ENCODE data around the gene DDAH1.

DDAH1 gene

GRCh38 chr1:85320371-85321131 is 144.4 kb downstream of the DDAH1 start:
- DNase-seq (ENCODE audit: low read depth): peak; percentile 71
- no peak for TF ChIP-seq CTCF (IDR thresholded peaks at IDR 0.05; ENCODE audit: insufficient read depth, low read depth, low read length, missing control alignments)
- H3K4me3 ChIP-seq (ENCODE audit: low read length): no peak overlapping the region

- no peak overlapping the region for H3K4me3 ChIP-seq (ENCODE audit: low read length)
- peak; percentile 75 for DNase-seq (ENCODE audit: low read depth)
- no peak for TF ChIP-seq CTCF (IDR thresholded peaks at IDR 0.05; ENCODE audit: insufficient read depth, low read depth, low read length, missing control alignments)
These were observed 145.0 kb downstream of the DDAH1 start for GRCh38 chr1:85319931-85320330.

- TF ChIP-seq CTCF (IDR thresholded peaks at IDR 0.05; ENCODE audit: insufficient read depth, low read depth, low read length, missing control alignments): no peak
- H3K4me3 ChIP-seq (ENCODE audit: low read length): no peak overlapping the region
- no peak for DNase-seq (ENCODE audit: low read depth)
These were observed 145.5 kb downstream of the DDAH1 start for GRCh38 chr1:85319491-85319890.

- TF ChIP-seq CTCF (IDR thresholded peaks at IDR 0.05; ENCODE audit: insufficient read depth, low read depth, low read length, missing control alignments): no peak
These were observed 146.7 kb downstream of the DDAH1 start for GRCh38 chr1:85318217-85318616.

GRCh38 chr1:85317560-85317959 is 147.4 kb downstream of the DDAH1 start:
- no peak for DNase-seq (ENCODE audit: low read depth)
- no peak overlapping the region for H3K4me3 ChIP-seq (ENCODE audit: low read length)
- TF ChIP-seq CTCF (IDR thresholded peaks at IDR 0.05; ENCODE audit: insufficient read depth, low read depth, low read length, missing control alignments): no peak

More at GRCh38 chr1:85318217-85318616, 146.7 kb downstream of the DDAH1 start:
- no peak overlapping the region for H3K4me3 ChIP-seq (ENCODE audit: low read length)
- peak; percentile 77 for DNase-seq (ENCODE audit: low read depth)

GRCh38 chr1:85316321-85316720 is 148.6 kb downstream of the DDAH1 start:
- H3K4me3 ChIP-seq (ENCODE audit: low read length): no peak overlapping the region
- no peak for TF ChIP-seq CTCF (IDR thresholded peaks at IDR 0.05; ENCODE audit: insufficient read depth, low read depth, low read length, missing control alignments)
- no peak for DNase-seq (ENCODE audit: low read depth)

- H3K4me3 ChIP-seq (ENCODE audit: low read length): no peak overlapping the region
- DNase-seq (ENCODE audit: low read depth): no peak
- TF ChIP-seq CTCF (IDR thresholded peaks at IDR 0.05; ENCODE audit: insufficient read depth, low read depth, low read length, missing control alignments): no peak
These were observed 149.2 kb downstream of the DDAH1 start for GRCh38 chr1:85315789-85316188.

Measured in epithelial cell of esophagus (primary cell).